Measurements from ENCODE around the gene GRXCR2.

Gene GRXCR2

GRCh38 chr5:145834554-145834916 is 38.3 kb downstream of the GRXCR2 start:
- no peak for TF ChIP-seq GATA2 (IDR thresholded peaks at IDR 0.05; ENCODE audit: low read depth, low read length)

- TF ChIP-seq GATA2 (IDR thresholded peaks at IDR 0.05; ENCODE audit: low read depth, low read length) (no peak), GATA3 (IDR thresholded peaks at IDR 0.05; ENCODE audit: low read depth, low read length) (no peak)
These were observed 39.1 kb downstream of the GRXCR2 start for GRCh38 chr5:145833631-145834200.

- TF ChIP-seq GATA2 (IDR thresholded peaks at IDR 0.05; ENCODE audit: low read depth, low read length), result no peak
These were observed 42.2 kb downstream of the GRXCR2 start for GRCh38 chr5:145830594-145830993.

- no peak for TF ChIP-seq GATA2 (IDR thresholded peaks at IDR 0.05; ENCODE audit: low read depth, low read length)
- TF ChIP-seq GATA3 (IDR thresholded peaks at IDR 0.05; ENCODE audit: low read depth, low read length), result no peak
These were observed 43.0 kb downstream of the GRXCR2 start for GRCh38 chr5:145829708-145830361.

- no peak for TF ChIP-seq GATA2 (IDR thresholded peaks at IDR 0.05; ENCODE audit: low read depth, low read length)
- no peak for TF ChIP-seq GATA3 (IDR thresholded peaks at IDR 0.05; ENCODE audit: low read depth, low read length)
These were observed 45.7 kb downstream of the GRXCR2 start for GRCh38 chr5:145826895-145827674.

- TF ChIP-seq GATA2 (IDR thresholded peaks at IDR 0.05; ENCODE audit: low read depth, low read length) (no peak), GATA3 (IDR thresholded peaks at IDR 0.05; ENCODE audit: low read depth, low read length) (no peak)
These were observed 47.0 kb downstream of the GRXCR2 start for GRCh38 chr5:145825751-145826180.

- TF ChIP-seq GATA2 (IDR thresholded peaks at IDR 0.05; ENCODE audit: low read depth, low read length) (no peak), GATA3 (IDR thresholded peaks at IDR 0.05; ENCODE audit: low read depth, low read length) (no peak)
These were observed 48.8 kb downstream of the GRXCR2 start for GRCh38 chr5:145824040-145824439.

GRCh38 chr5:145818604-145819003 is 54.2 kb downstream of the GRXCR2 start:
- TF ChIP-seq GATA3 (IDR thresholded peaks at IDR 0.05; ENCODE audit: low read depth, low read length) (no peak), GATA2 (IDR thresholded peaks at IDR 0.05; ENCODE audit: low read depth, low read length) (no peak)

GRCh38 chr5:145812877-145813276 is 59.9 kb downstream of the GRXCR2 start:
- no peak for TF ChIP-seq GATA3 (IDR thresholded peaks at IDR 0.05; ENCODE audit: low read depth, low read length)
- no peak for TF ChIP-seq GATA2 (IDR thresholded peaks at IDR 0.05; ENCODE audit: low read depth, low read length)

GRCh38 chr5:145811834-145812625 is 60.8 kb downstream of the GRXCR2 start:
- TF ChIP-seq GATA3 (IDR thresholded peaks at IDR 0.05; ENCODE audit: low read depth, low read length) (no peak), GATA2 (IDR thresholded peaks at IDR 0.05; ENCODE audit: low read depth, low read length) (no peak)
